Prostate gland (tissue), 2 donors: Measurements from ENCODE around the gene DUSP14. TPM values are rescaled to one million over a fixed set of nuclear protein-coding genes. Genes with fewer than 3 reads are reported as not detected.
A peak's percentile ranks its signal among the peaks of the same experiment; 100 is the strongest.

Experiments used
- DNase-seq: peaks from one replicate; pipeline ENCODE4 v3.0.0-alpha.2; 2019; ENCODE audit warnings: low spot score
- H3K27ac ChIP-seq, 2 donors: fragments of 200-600 bp; sonication (generic); 2 replicates each; pipeline ENCODE4 v1.5.1; 2017 to 2019
- H3K27me3 ChIP-seq: fragments of 200-600 bp; sonication (generic); replicated peaks from 2 replicates; pipeline ENCODE4 v1.5.1; 2019; ENCODE audit not compliant: insufficient read depth
- H3K36me3 ChIP-seq, 2 donors: fragments of 200-600 bp; sonication (generic); 1 replicate in 1 of 2; 2 replicates in 1 of 2; pipeline versions ENCODE4 v1.5.1 to v1.8.1; 2017 to 2019
- H3K4me1 ChIP-seq: fragments of 200-600 bp; sonication (generic); replicated peaks from 2 replicates; pipeline ENCODE4 v1.5.1; 2019
- H3K4me3 ChIP-seq, 2 donors: fragments of 200-600 bp; sonication (generic); 2 replicates each; pipeline ENCODE4 v1.5.1; 2017 to 2019
- H3K9me3 ChIP-seq: fragments of 200-600 bp; sonication (generic); 2 replicates; pipeline ENCODE4 v1.5.1; 2017
- POLR2A ChIP-seq: fragments of 450-650 bp; IDR thresholded peaks from one replicate; pipeline ENCODE4 v1.6.1; 2016; ENCODE audit warnings: antibody characterized with exemption, mild to moderate bottlenecking
- POLR2AphosphoS5 ChIP-seq: sonication (generic); formaldehyde crosslinking; IDR thresholded peaks from one replicate; pipeline ENCODE4 v1.6.1; 2017; ENCODE audit warnings: antibody characterized with exemption
- WGBS: methylation state at CpG from one replicate; pipeline ENCODE4 v1.1.5; 2018; 5-methylcytosine and 5-hydroxymethylcytosine counted together
- intact Hi-C: fragments of 100-400 bp; cut with DNase I; formaldehyde crosslinking; loops from one replicate; pipeline ENCODE4 v1.14.2; 2022
- total RNA-seq, 2 donors: library from RNA; depleted of rRNA; stranded (reverse); fragments of >200 nt; gene quantifications; one replicate each; pipeline ENCODE4 v1.1.0, GENCODE V29; 2016
- TF ChIP-seq, protein P1 (sequence below), 4 experiments: fragments of 200-600 bp in 2 of 4; fragments of 450-650 bp in 2 of 4; sonication (generic) in 2 of 4; IDR thresholded peaks; 1 replicate in 3 of 4; 2 replicates in 1 of 4; pipeline ENCODE4 v1.5.1; 2016 to 2019; ENCODE audit warnings: antibody characterized with exemption in 4 of 4, mild to moderate bottlenecking in 2 of 4, moderate library complexity in 2 of 4

DUSP14 gene
- total RNA-seq, 2 donors from 2014 or later: 28.7 to 31.0 TPM

DNA sequence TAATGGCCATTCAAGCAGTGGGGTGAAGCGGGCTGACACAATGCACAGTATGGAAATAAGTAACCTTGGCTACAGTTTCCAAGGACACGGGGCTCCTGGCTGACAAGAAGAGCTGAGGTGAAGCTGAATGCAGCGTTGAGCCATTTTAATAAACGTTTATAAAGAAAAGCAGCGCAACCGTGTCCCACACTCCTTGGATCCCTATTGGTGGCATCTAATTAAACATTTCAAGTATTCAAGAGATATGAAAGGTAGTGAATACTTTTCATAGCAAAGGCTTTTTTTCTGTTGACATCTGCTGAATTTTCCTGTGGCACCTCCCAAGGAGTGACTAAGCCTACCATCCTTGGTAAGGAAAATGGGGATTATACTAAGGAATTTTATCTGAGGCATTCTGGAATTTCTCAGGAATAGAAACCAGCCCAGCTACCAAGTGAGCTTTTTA is 26.5 kb downstream of the DUSP14 start:
- H3K27ac ChIP-seq: no peak overlapping the region
- 43% methylated on average over 6 of the region's 6 CpGs for WGBS
- intact Hi-C loops: no loop called here

DNA sequence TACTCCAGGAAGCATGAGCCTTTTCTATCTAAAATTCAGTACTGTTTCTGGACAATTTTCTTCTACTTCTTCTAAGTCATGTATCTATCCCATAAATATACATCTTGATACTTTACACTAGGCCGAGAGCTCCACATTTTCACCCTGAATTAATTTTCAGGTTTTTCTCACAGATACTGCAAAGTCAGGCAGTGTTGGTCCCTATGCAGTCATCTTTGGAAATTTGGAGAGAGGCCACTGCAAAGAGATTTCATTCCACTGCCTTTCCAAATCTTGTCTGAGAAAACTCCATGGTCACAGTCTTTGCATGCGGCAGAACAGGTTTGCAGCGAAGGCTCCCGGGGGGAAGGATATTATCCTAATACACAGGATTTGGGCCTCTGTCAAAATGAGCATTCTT is 28.2 kb downstream of the DUSP14 start:
- Histone ChIP-seq H3K36me3 (no peaks in the 10 kb centered on the region), H3K4me3 (no peak overlapping the region), H3K27me3 (no peaks in the 10 kb centered on the region), H3K27ac (no peak overlapping the region), H3K4me1 (no peaks in the 10 kb centered on the region), H3K9me3 (no peaks in the 10 kb centered on the region)
- WGBS: 64% methylated on average over 4 of the region's 4 CpGs
- intact Hi-C loops: no loop called here
- no peak for DNase-seq
- TF ChIP-seq, protein P1, sequence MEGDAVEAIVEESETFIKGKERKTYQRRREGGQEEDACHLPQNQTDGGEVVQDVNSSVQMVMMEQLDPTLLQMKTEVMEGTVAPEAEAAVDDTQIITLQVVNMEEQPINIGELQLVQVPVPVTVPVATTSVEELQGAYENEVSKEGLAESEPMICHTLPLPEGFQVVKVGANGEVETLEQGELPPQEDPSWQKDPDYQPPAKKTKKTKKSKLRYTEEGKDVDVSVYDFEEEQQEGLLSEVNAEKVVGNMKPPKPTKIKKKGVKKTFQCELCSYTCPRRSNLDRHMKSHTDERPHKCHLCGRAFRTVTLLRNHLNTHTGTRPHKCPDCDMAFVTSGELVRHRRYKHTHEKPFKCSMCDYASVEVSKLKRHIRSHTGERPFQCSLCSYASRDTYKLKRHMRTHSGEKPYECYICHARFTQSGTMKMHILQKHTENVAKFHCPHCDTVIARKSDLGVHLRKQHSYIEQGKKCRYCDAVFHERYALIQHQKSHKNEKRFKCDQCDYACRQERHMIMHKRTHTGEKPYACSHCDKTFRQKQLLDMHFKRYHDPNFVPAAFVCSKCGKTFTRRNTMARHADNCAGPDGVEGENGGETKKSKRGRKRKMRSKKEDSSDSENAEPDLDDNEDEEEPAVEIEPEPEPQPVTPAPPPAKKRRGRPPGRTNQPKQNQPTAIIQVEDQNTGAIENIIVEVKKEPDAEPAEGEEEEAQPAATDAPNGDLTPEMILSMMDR (IDR thresholded peaks at IDR 0.05): no peak
- TF ChIP-seq POLR2A (no peak), POLR2AphosphoS5 (no peak)

More for the DNA sequence above, 26.5 kb downstream of the DUSP14 start:
- no peak overlapping the region for H3K4me3 ChIP-seq
- H3K36me3 ChIP-seq: no peaks in the 10 kb centered on the region
- DNase-seq: no peak
- TF ChIP-seq, protein P1 (IDR thresholded peaks at IDR 0.05): no peak
- TF ChIP-seq POLR2A (no peak), POLR2AphosphoS5 (no peak)
- H3K4me1 ChIP-seq: no peaks in the 10 kb centered on the region
- no peaks in the 10 kb centered on the region for H3K9me3 ChIP-seq
- no peaks in the 10 kb centered on the region for H3K27me3 ChIP-seq

DNA sequence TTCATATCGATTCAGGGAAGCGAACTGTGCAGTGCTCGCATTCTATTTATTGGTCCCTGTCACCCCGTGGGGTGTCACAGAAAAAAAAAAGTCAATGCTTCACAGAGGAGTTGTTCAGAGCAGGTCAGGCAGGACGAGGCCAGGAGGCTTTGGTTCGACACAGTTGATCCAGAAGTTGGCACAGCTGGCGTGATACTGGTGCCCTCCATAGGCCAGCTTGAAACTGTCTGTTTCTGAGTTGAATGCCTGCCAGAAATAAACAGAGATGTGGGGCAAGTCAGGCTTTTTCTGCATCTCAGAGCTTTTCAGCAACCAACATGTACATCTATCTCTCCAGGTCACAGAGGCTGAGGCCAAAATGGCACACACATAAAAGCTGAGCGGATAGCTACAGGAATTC is 29.1 kb downstream of the DUSP14 start:
- DNase-seq: peak; percentile 24
- Histone ChIP-seq H3K27me3 (no peaks in the 10 kb centered on the region), H3K4me1 (no peaks in the 10 kb centered on the region), H3K27ac (no peak overlapping the region), H3K36me3 (no peaks in the 10 kb centered on the region), H3K4me3 (no peak overlapping the region), H3K9me3 (no peaks in the 10 kb centered on the region)
- intact Hi-C loops: no loop called here
- 68% methylated on average over 8 of the region's 8 CpGs for WGBS
- TF ChIP-seq, protein P1 (IDR thresholded peaks at IDR 0.05): peak in 2 of 4 experiments; percentile 9 to 30
- TF ChIP-seq POLR2A (no peak), POLR2AphosphoS5 (no peak)

DNA sequence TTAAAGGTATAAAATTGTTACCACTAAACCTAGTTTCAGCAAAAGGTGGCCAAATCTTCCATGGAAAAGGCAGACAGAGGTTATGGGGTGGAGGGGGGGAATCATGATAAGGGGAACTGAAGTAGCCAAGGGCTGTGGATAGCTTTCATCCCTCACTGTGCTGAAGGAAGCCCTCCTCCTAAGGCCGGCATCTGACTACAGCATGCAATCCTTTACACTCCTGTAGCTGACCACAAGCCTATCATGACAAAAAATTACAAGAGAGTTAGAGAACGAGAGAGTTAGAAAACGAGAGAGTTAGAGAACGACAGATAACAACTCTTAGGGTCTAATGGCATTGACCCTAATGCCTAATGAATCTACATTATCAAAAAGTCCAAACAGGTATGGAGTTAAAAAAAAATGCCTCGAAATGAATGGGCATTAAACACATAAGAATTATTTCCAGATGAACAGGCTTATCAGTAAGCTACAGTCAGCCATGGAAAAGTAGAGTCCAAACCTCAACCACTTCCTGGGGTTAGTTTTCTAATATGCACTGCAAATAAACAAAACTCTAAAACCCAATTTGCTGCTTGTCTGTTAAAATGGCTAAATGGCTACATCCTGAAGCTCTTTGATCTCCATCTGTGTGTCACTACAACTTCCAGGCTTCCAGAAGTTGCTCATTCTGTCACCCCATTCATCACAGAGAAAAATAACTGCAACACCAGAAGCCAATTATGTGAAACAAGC is 29.7 kb downstream of the DUSP14 start:
- intact Hi-C loops: no loop called here
- 81% methylated on average over 5 of the region's 5 CpGs for WGBS
- no peak for TF ChIP-seq POLR2A
- TF ChIP-seq, protein P1 (IDR thresholded peaks at IDR 0.05): no peak
- TF ChIP-seq POLR2AphosphoS5: no peak
- Histone ChIP-seq H3K4me3 (no peak overlapping the region), H3K27me3 (no peaks in the 10 kb centered on the region), H3K9me3 (no peaks in the 10 kb centered on the region), H3K36me3 (no peaks in the 10 kb centered on the region), H3K27ac (no peak overlapping the region), H3K4me1 (no peaks in the 10 kb centered on the region)
- DNase-seq: no peak

DNA sequence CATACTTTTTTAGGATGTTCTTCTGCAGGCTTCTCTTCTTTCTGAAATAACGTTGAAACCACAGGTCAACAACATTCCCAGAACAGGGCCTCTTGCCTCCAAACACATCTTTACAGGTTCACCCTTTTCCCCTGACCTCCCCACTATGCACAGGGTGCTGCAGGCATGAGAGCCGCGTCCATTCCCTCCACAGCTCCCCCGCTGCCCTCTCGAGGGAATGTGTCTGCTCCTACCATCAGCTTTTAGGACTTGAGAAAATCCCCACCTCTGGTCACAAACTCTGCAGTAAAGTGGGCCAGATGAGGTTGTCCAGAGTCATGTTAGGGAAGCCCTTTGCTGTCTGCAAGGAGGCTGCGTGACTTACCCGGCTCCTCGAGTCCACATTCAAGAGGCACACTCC is 30.5 kb downstream of the DUSP14 start:
- no peak overlapping the region for H3K4me3 ChIP-seq
- no peaks in the 10 kb centered on the region for H3K9me3 ChIP-seq
- WGBS: 80% methylated on average over 8 of the region's 8 CpGs
- TF ChIP-seq POLR2A (no peak), POLR2AphosphoS5 (no peak)
- TF ChIP-seq, protein P1 (IDR thresholded peaks at IDR 0.05): no peak
- intact Hi-C loops: no loop called here
- no peak for DNase-seq
- H3K36me3 ChIP-seq: no peaks in the 10 kb centered on the region
- no peaks in the 10 kb centered on the region for H3K27me3 ChIP-seq
- no peaks in the 10 kb centered on the region for H3K4me1 ChIP-seq
- H3K27ac ChIP-seq: no peak overlapping the region
